CD14-positive monocyte (primary cell): ENCODE data around the gene ELMO1. TPM values are rescaled to one million over a fixed set of nuclear protein-coding genes. Genes with fewer than 3 reads are reported as not detected.

Experiments
- DNase-seq, 3 donors: peaks; one replicate each; pipeline ENCODE4 v3.0.0-alpha.2; 2011 to 2022
- H2AFZ ChIP-seq: 2 replicates; pipeline ENCODE4 v1.6.0; 2012; ENCODE audit warnings: mild to moderate bottlenecking, low read depth, low read length, inconsistent platforms; ENCODE audit not compliant: insufficient read depth, poor library complexity, severe bottlenecking
- H3K27ac ChIP-seq, 2 donors: 1 replicate in 1 of 2; 2 replicates in 1 of 2; pipeline ENCODE4 v1.5.1; 2012 to 2013; ENCODE audit warnings: low read length in 2 of 2, control low read depth in 1 of 2, inconsistent platforms in 1 of 2, low read depth in 1 of 2, mild to moderate bottlenecking in 1 of 2
- H3K27me3 ChIP-seq, 2 donors: one replicate each; pipeline versions ENCODE4 v1.6.0 to v1.6.1; 2011 to 2013; ENCODE audit warnings: low read length in 2 of 2; ENCODE audit not compliant: control insufficient read depth in 2 of 2, insufficient read depth in 2 of 2
- H3K36me3 ChIP-seq, 2 donors: replicated peaks in 1 of 2; 1 replicate in 1 of 2; 2 replicates in 1 of 2; pipeline versions ENCODE4 v1.5.1 to v1.6.1; 2012 to 2013; ENCODE audit warnings: low read length in 2 of 2, control low read depth in 1 of 2, inconsistent platforms in 1 of 2, mild to moderate bottlenecking in 1 of 2; ENCODE audit not compliant: insufficient read depth in 2 of 2, control insufficient read depth in 1 of 2
- H3K4me1 ChIP-seq, 2 donors: 1 replicate in 1 of 2; 2 replicates in 1 of 2; pipeline versions ENCODE4 v1.5.1 to v1.6.1; 2012 to 2013; ENCODE audit warnings: low read length in 2 of 2, control low read depth in 1 of 2, inconsistent platforms in 1 of 2, mild to moderate bottlenecking in 1 of 2, moderate library complexity in 1 of 2; ENCODE audit not compliant: insufficient read depth in 2 of 2, control insufficient read depth in 1 of 2
- H3K4me2 ChIP-seq: replicated peaks from 2 replicates; pipeline ENCODE3; 2012; ENCODE audit warnings: low read length, moderate library complexity, mild to moderate bottlenecking; ENCODE audit not compliant: poor library complexity, severe bottlenecking; ENCODE audit errors: extremely low read depth
- H3K4me3 ChIP-seq, 3 experiments: fragments of 200-600 bp in 1 of 3; sonication (generic) in 1 of 3; replicated peaks in 1 of 3; 1 replicate in 2 of 3; 2 replicates in 1 of 3; pipeline ENCODE4 v1.5.1; 2011 to 2013; ENCODE audit warnings: low read length in 3 of 3, mild to moderate bottlenecking in 3 of 3, control low read depth in 2 of 3, low read depth in 2 of 3, inconsistent platforms in 1 of 3, moderate library complexity in 1 of 3
- H3K79me2 ChIP-seq: 2 replicates; pipeline ENCODE4 v1.6.0; 2012; ENCODE audit warnings: mild to moderate bottlenecking, control low read depth, inconsistent platforms, low read length, moderate library complexity; ENCODE audit not compliant: insufficient read depth
- H3K9ac ChIP-seq: 2 replicates; pipeline ENCODE4 v1.6.0; 2017; ENCODE audit warnings: low read length, mild to moderate bottlenecking; ENCODE audit not compliant: insufficient read depth, poor library complexity, severe bottlenecking
- H3K9me3 ChIP-seq, 2 donors: replicated peaks in 1 of 2; 1 replicate in 1 of 2; 2 replicates in 1 of 2; pipeline versions ENCODE4 v1.5.1 to v1.6.1; 2012 to 2013; ENCODE audit warnings: low read length in 2 of 2, control low read depth in 1 of 2; ENCODE audit not compliant: control insufficient read depth in 1 of 2, insufficient read depth in 1 of 2
- H4K20me1 ChIP-seq: 2 replicates; pipeline ENCODE4 v1.6.0; 2012; ENCODE audit warnings: mild to moderate bottlenecking, low read length, control low read depth, moderate library complexity; ENCODE audit not compliant: insufficient read depth
- H3K27ac Mint-ChIP-seq, 7 donors: one replicate each; pipeline ENCODE4 v1.8.0; 2020; ENCODE audit warnings: mild to moderate bottlenecking in 7 of 7, mixed read lengths in 7 of 7, moderate library complexity in 6 of 7, inconsistent platforms in 2 of 7
- H3K27me3 Mint-ChIP-seq, 3 donors: one replicate each; pipeline ENCODE4 v1.8.0; 2021 to 2022; ENCODE audit warnings: low read depth in 3 of 3, mild to moderate bottlenecking in 3 of 3, mixed read lengths in 3 of 3, moderate library complexity in 3 of 3, inconsistent platforms in 1 of 3
- H3K36me3 Mint-ChIP-seq, 2 donors: one replicate each; pipeline ENCODE4 v1.8.0; 2020; ENCODE audit warnings: mixed read lengths in 2 of 2, inconsistent platforms in 1 of 2, mild to moderate bottlenecking in 1 of 2
- H3K4me1 Mint-ChIP-seq: one replicate; pipeline ENCODE4 v1.8.0; 2020; ENCODE audit warnings: mild to moderate bottlenecking, mixed read lengths
- H3K4me3 Mint-ChIP-seq, 2 donors: one replicate each; pipeline ENCODE4 v1.8.0; 2020; ENCODE audit warnings: mild to moderate bottlenecking in 2 of 2, mixed read lengths in 2 of 2, moderate library complexity in 1 of 2
- H3K9me3 Mint-ChIP-seq, 7 donors: one replicate each; pipeline ENCODE4 v1.8.0; 2020 to 2022; ENCODE audit warnings: mixed read lengths in 7 of 7, mild to moderate bottlenecking in 6 of 7, moderate library complexity in 6 of 7, inconsistent platforms in 2 of 7
- CTCF ChIP-seq: fragments of 200-600 bp; IDR thresholded peaks from one replicate; pipeline ENCODE4 v1.8.0; 2022; ENCODE audit warnings: antibody characterized with exemption, mild to moderate bottlenecking
- WGBS: methylation state at CpG from one replicate; pipeline ENCODE4 v1.1.5; 2013; ENCODE audit warnings: missing lambda C conversion rate; ENCODE audit not compliant: insufficient coverage; 5-methylcytosine and 5-hydroxymethylcytosine counted together
- intact Hi-C, 2 donors: fragments of 100-400 bp; cut with micrococcal nuclease; formaldehyde crosslinking; loops; one replicate each; pipeline versions ENCODE4 v1.15.0 to v1.15.1; 2023
- polyA plus RNA-seq, 3 donors: library from polyadenylated mRNA; depleted of rRNA in 1 of 3; unstranded in 2 of 3; stranded (reverse) in 1 of 3; fragments of 300-500 nt in 2 of 3; fragments of >200 nt in 1 of 3; fragmentation: Illumina TruSeq in 2 of 3; gene quantifications; 1 replicate in 2 of 3; 2 replicates in 1 of 3; pipeline ENCODE4 v1.2.3, GENCODE V29; 2012 to 2021

The ELMO1 gene
- polyA plus RNA-seq, 3 donors = 46.6 to 50.2 (median 46.7) TPM

DNA sequence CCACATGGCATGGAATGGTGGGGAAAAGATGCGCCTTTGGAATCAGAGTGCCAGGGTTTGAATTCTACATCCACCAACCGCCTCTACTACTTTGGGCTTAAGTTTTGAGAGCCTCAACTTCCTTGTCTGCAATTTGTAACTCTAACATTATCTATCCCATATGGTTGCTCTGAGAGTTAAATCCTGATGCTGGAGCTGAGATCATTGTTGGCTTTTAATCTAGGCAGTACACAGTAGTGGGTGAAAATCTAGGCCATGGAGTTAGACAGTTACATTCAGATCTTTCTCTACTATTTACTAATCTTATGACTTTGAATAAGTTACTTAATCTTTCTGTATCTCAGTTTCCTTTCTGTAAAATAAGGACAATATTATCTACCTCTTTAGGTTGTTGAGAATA is 574.6 kb downstream of the ELMO1 start:
- H3K36me3 ChIP-seq = peaks cover 63 to 99% of the 10 kb centered on the region in 2 donors
- no peak overlapping the region for H2AFZ ChIP-seq
- H4K20me1 ChIP-seq = no peaks in the 10 kb centered on the region
- no peak overlapping the region for H3K4me3 ChIP-seq
- no peak overlapping the region for H3K9ac ChIP-seq
- H3K4me1 Mint-ChIP-seq = no peaks in the 10 kb centered on the region
- DNase-seq = no peak
- no peak overlapping the region for H3K27ac ChIP-seq
- no peak for TF ChIP-seq CTCF
- H3K4me1 ChIP-seq = no peaks in the 10 kb centered on the region
- intact Hi-C loops = no loop called here
- no CpG with 5 or more reads among the region's 2 CpGs for WGBS
- no peaks in the 10 kb centered on the region for H3K9me3 ChIP-seq
- no peak overlapping the region for H3K4me3 Mint-ChIP-seq
- no peak overlapping the region for H3K4me2 ChIP-seq
- H3K27me3 ChIP-seq = no peaks in the 10 kb centered on the region
- H3K27ac Mint-ChIP-seq = peak overlapping the region in 1 of 7 donors; percentile 34
- H3K36me3 Mint-ChIP-seq = peaks cover 82% of the 10 kb centered on the region in 2 donors
- no peaks in the 10 kb centered on the region for H3K79me2 ChIP-seq
- H3K27me3 Mint-ChIP-seq = no peaks in the 10 kb centered on the region
- peaks cover 0 to 3% (median 0%) of the 10 kb centered on the region in 7 donors for H3K9me3 Mint-ChIP-seq

GRCh38 chr7:36871863-36872262 is 576.8 kb downstream of the ELMO1 start:
- H3K4me3 Mint-ChIP-seq = no peak overlapping the region
- no peaks in the 10 kb centered on the region for H3K9me3 ChIP-seq
- H3K9me3 Mint-ChIP-seq = peaks cover 0 to 3% (median 0%) of the 10 kb centered on the region in 7 donors
- H3K4me3 ChIP-seq = no peak overlapping the region
- H3K36me3 Mint-ChIP-seq = peaks cover 84 to 87% of the 10 kb centered on the region in 2 donors
- peaks cover 2% of the 10 kb centered on the region for H3K4me1 Mint-ChIP-seq
- H3K79me2 ChIP-seq = no peaks in the 10 kb centered on the region
- H2AFZ ChIP-seq = no peak overlapping the region
- H3K27ac Mint-ChIP-seq = peak overlapping the region in 3 of 7 donors; percentile 2 to 39 (median 33)
- no peaks in the 10 kb centered on the region for H4K20me1 ChIP-seq
- H3K9ac ChIP-seq = no peak overlapping the region
- no peaks in the 10 kb centered on the region for H3K27me3 ChIP-seq
- no peak overlapping the region for H3K4me2 ChIP-seq
- no peaks in the 10 kb centered on the region for H3K4me1 ChIP-seq
- H3K36me3 ChIP-seq = peaks cover 54 to 97% of the 10 kb centered on the region in 2 donors
- TF ChIP-seq CTCF = no peak
- no peaks in the 10 kb centered on the region for H3K27me3 Mint-ChIP-seq
- intact Hi-C loops = no loop called here
- no peak overlapping the region for H3K27ac ChIP-seq
- DNase-seq = peak in 1 of 3 donors; percentile 7
